Tibial artery (tissue), 4 donors: ENCODE data around the gene LDLRAD3.
"Not testable (repeated sequence)": the region's sequence is repeated elsewhere in the genome, so short reads cannot be mapped to it uniquely, and the experiment has no call there.

Experiments used
- DNase-seq, 2 donors: peaks; one replicate each; pipeline ENCODE4 v3.0.0-alpha.2; 2019
- H3K27ac ChIP-seq, 2 donors: fragments of 200-600 bp; sonication (generic) in 1 of 2; 1 replicate in 1 of 2; 2 replicates in 1 of 2; pipeline ENCODE4 v1.5.1; 2018 to 2019; ENCODE audit warnings: mild to moderate bottlenecking in 1 of 2
- H3K27me3 ChIP-seq, 2 donors: fragments of 200-600 bp; sonication (generic) in 1 of 2; one replicate each; pipeline versions ENCODE4 v1.5.1 to v1.6.0; 2016 to 2019
- H3K36me3 ChIP-seq, 3 donors: fragments of 200-600 bp; sonication (generic) in 2 of 3; one replicate each; pipeline ENCODE4 v1.5.1; 2016 to 2019; ENCODE audit warnings: mild to moderate bottlenecking in 2 of 3
- H3K4me1 ChIP-seq, 4 donors: fragments of 200-600 bp; sonication (generic) in 2 of 4; 1 replicate in 3 of 4; 2 replicates in 1 of 4; pipeline ENCODE4 v1.5.1; 2016 to 2019
- H3K4me3 ChIP-seq, 2 donors: fragments of 200-600 bp; sonication (generic) in 1 of 2; 1 replicate in 1 of 2; 2 replicates in 1 of 2; pipeline ENCODE4 v1.5.1; 2018 to 2019; ENCODE audit warnings: mild to moderate bottlenecking in 2 of 2
- H3K9me3 ChIP-seq, 3 donors: fragments of 200-600 bp; sonication (generic) in 1 of 3; one replicate each; pipeline ENCODE4 v1.5.1; 2016 to 2019
- CTCF ChIP-seq, 2 experiments: fragments of 200-600 bp in 1 of 2; fragments of 450-650 bp in 1 of 2; IDR thresholded peaks; one replicate each; pipeline ENCODE4 v1.5.1; 2017 to 2019; ENCODE audit warnings: antibody characterized with exemption in 2 of 2, mild to moderate bottlenecking in 1 of 2, moderate library complexity in 1 of 2
- intact Hi-C: fragments of 100-400 bp; cut with DNase I; formaldehyde crosslinking; loops from one replicate; pipeline ENCODE4 v1.15.0; 2023; ENCODE audit warnings: low total_unique reads

The LDLRAD3 gene

DNA sequence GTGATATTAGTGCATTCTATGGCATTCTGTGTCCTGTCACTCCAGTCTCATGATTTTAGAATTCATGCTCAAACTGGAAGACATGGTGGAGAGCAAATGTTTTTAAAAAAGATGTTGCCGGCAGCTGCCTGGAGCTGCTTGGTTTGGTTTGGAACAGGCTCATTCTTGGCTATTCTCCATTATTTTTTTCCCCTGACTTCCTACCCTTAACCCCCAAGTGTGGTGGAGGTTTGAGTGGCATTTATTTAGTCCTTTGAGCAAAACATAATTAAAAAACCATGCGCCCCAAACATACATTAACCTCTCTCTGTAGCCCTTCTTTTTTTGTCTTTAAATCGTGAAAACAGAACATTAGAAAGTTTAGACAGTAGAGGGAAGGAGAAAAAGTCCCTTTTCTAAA, 94.7 kb downstream of the LDLRAD3 start:
- Histone ChIP-seq H3K4me3 (no peak overlapping the region), H3K4me1 (peaks cover 0 to 14% (median 9%) of the 10 kb centered on the region in 4 donors), H3K36me3 (no peaks in the 10 kb centered on the region), H3K27me3 (no peaks in the 10 kb centered on the region), H3K27ac (no peak overlapping the region), H3K9me3 (no peaks in the 10 kb centered on the region)
- no peak for DNase-seq
- intact Hi-C loops = no loop called here
- TF ChIP-seq CTCF (IDR thresholded peaks at IDR 0.05) = no peak

DNA sequence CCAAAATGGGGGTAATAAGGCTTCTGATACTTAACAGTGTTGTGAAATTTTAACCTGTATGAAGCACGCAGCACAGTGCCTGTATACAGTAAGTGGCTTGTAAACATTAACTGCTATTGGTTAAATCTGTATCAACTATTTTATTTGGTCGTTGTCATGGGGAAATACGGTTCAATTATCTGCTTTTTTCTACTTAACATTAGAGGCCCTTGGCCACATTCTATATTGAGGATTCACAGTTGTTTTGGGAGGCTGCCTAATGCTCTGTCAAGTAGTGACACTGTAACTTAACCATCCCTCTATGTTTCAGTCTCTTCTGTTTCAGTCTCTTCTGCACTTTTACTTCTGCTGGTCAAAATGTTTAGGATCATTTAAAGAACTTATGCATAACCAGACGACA, 95.6 kb downstream of the LDLRAD3 start:
- Histone ChIP-seq H3K36me3 (no peaks in the 10 kb centered on the region), H3K9me3 (no peaks in the 10 kb centered on the region), H3K4me1 (peaks cover 0 to 14% (median 9%) of the 10 kb centered on the region in 4 donors), H3K27ac (no peak overlapping the region), H3K27me3 (no peaks in the 10 kb centered on the region), H3K4me3 (no peak overlapping the region)
- TF ChIP-seq CTCF (IDR thresholded peaks at IDR 0.05) = no peak
- intact Hi-C loops = no loop called here
- no peak for DNase-seq

GRCh38 chr11:36041988-36042611, 98.2 kb downstream of the LDLRAD3 start:
- peak; percentile 29 to 33 for TF ChIP-seq CTCF (IDR thresholded peaks at IDR 0.05)
- Histone ChIP-seq H3K4me1 (peaks cover 0 to 8% (median 6%) of the 10 kb centered on the region in 4 donors), H3K36me3 (no peaks in the 10 kb centered on the region), H3K4me3 (no peak overlapping the region), H3K27me3 (no peaks in the 10 kb centered on the region), H3K27ac (no peak overlapping the region), H3K9me3 (no peaks in the 10 kb centered on the region)
- DNase-seq = no peak
- intact Hi-C loops = no loop called here

DNA sequence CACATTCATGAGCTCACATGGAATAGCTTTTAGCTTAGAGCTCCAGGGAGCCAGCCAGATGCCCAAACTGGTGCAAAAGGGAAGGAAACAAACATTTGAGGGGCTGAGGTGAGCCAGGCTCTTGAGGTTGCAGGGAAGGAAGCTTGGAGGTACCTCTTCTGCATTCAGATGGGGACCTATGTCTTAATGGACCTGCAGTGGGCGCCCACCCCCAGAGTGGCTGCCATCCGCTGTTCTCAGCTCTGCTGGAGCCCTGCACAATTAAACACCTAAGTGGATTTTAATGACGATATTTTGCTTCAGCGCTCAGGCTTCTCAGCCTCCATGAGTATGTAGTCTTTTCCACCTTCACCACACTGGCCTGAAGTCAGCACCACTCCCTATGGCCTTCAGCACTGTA, 100.8 kb downstream of the LDLRAD3 start:
- no peaks in the 10 kb centered on the region for H3K27me3 ChIP-seq
- no peak for TF ChIP-seq CTCF (IDR thresholded peaks at IDR 0.05)
- no peak overlapping the region for H3K27ac ChIP-seq
- no peak for DNase-seq
- H3K4me3 ChIP-seq = no peak overlapping the region
- H3K4me1 ChIP-seq = no peaks in the 10 kb centered on the region
- H3K9me3 ChIP-seq = no peaks in the 10 kb centered on the region
- no peaks in the 10 kb centered on the region for H3K36me3 ChIP-seq
- intact Hi-C loops = no loop called here

DNA sequence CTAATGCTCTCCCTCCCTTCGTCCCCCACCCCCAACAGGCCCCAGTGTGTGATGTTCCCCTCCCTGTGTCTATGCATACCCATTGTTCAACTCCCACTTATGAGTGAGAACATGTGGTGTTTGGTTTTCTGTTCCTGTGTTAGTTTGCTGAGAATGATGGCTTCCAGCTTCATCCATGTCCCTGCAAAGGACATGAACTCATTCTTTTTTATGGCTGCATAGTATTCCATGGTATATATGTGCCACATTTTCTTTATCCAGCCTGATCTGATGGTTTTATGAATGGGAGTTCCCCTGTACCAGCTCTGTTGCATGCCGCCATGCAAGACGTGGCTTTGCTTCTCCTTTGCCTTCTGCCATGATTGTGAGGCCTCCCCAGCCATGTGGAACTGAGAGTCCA, 102.1 kb downstream of the LDLRAD3 start:
- H3K27me3 ChIP-seq, H3K4me3 ChIP-seq, intact Hi-C loops, H3K27ac ChIP-seq, H3K9me3 ChIP-seq, H3K4me1 ChIP-seq, DNase-seq, H3K36me3 ChIP-seq: not testable (repeated sequence)

DNA sequence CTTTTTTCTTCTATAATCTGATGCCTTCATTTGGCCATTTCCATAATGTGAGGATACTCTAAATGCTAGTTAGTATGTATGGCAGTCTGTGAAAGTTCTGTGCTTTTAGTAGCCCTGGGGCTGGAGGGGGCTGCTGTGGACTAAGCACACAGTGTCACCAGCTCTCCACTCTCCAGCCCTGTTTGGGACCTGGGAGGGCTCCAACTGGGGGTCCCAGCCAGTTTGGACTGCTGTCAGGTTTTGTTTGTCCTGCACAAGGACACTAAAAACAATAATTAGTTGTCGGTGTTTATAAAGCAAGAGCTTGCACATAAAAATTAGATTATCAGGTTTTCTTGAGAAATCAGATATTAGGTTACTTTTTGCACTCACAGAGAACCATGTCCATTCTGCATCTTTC, 103.1 kb downstream of the LDLRAD3 start:
- Histone ChIP-seq H3K36me3 (no peaks in the 10 kb centered on the region), H3K27me3 (no peaks in the 10 kb centered on the region)
- intact Hi-C loops = no loop called here

More for the DNA sequence above, 103.1 kb downstream of the LDLRAD3 start:
- DNase-seq = no peak
- H3K9me3 ChIP-seq = no peaks in the 10 kb centered on the region
- H3K27ac ChIP-seq = no peak overlapping the region
- H3K4me3 ChIP-seq = no peak overlapping the region
- TF ChIP-seq CTCF (IDR thresholded peaks at IDR 0.05) = no peak
- no peaks in the 10 kb centered on the region for H3K4me1 ChIP-seq
